GM19467 (cell line): ENCODE measurements around the gene UQCRFS1.
"Not testable (repeated sequence)": the region's sequence is repeated elsewhere in the genome, so short reads cannot be mapped to it uniquely, and the experiment has no call there.

Source experiments
- ATAC-seq: cut with Tn5 transposase; IDR thresholded peaks from one replicate; pipeline ENCODE4 v1.9.1; 2021; ENCODE audit warnings: mild to moderate bottlenecking, moderate library complexity; ENCODE audit not compliant: unreplicated experiment

UQCRFS1 gene

DNA sequence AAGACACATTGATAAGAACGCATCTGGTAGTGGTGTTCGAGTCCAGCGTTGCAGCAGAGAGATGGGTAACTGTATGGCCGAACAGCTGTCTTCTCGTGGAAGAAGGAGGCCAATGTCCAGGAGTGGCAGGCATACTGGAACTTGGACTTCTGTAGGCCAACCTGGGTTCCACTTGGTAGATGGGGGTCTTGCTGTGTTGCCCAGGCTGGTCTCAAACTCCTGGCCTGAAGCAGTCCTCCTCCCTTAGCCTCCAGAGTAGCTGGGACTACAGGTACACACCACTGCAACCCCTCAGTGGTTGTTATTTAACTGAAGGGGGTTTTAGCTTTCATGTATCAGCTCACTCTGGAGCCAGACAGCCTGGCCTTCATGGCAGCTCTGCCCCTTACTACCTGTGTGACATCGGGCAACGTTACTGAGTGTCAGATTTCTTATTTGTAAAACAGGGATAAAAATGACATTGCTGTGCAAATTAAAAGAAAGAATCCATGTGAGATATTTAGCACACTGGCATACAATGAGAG, 2.4 kb upstream of the UQCRFS1 start:
- no peak for ATAC-seq

DNA sequence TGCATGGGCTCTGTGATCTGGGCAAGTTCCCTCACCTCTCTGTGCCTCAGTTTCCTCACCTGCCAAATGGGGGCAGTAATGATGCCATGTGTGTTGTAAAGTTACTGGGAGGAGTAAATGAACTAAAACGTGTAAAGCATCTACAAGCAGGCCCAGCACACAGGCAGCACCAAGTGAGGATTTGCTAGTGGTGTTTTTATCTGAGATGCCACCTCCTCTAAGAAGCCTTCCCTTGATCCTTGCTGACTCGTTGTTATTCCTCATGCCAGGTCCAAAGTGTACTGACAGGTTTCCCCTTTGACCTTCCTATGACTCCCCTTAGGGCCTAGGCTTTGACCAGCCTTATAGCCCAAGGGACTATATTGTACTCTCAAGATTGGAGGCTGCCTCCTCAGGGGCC, 1.5 kb upstream of the UQCRFS1 start:
- ATAC-seq, result no peak

DNA sequence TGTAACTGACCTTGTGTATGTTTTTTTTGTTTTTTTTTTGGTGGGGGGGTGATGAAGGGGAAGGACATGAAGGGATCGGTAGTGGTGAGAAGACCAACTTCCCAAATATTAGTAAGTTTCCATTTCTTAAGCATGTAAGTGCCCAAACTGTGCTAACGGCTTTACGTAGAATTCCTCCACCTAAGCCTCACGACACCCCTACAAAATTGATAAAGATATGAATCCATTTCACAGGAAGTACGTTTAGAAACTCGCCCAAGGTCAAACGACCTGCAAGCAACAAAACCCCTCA, 649 bp downstream of the UQCRFS1 start:
- ATAC-seq, result no peak

DNA sequence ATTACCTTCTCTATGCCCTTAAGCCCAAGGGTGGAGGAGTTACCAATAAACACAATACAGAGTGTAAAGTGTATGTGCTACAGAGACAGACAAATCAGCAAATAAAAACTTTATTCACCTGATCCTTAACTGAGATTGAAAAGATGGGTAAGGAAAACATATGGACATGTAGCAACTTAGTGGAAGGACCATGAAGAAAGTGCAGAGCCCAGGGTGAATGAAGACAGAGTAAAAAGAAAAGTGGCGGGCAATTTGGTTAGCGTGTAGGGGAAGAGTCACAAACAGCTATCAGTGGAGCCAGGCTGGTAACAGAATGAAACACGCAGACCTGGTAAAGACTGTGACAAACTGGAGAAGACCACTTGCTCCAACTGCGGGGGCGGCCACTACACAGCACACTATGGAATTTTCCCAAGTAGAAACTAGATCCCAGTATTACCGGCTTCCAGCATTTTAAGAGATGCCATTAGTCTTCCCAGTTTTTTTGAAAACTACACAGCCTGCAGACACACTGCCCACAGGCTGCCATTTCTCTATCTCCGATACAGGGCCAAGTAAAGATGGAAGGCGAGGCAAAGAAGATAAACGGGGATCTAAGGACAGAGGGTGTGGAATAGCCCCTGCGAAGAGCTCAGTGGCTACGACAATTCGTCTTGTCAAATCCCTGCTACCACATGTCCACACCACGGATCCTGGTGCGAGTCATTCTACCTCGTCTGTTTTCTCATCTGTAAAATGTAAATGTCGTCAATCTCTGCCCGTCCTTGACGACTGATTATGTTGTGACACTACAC, 1.2 kb downstream of the UQCRFS1 start:
- no peak for ATAC-seq

DNA sequence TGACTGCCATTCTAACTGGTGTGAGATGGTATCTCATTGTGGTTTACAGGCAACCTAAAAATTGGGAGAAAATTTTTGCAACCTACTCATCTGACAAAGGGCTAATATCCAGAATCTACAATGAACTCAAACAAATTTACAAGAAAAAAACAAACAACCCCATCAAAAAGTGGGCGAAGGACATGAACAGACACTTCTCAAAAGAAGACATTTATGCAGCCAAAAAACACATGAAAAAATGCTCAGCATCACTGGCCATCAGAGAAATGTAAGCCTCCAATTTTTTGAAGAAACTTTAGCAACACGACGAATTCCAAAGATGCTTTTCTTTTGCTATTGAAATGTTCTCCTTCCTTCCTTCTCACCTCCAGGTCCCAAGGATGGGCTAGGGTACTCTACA, 1.9 kb downstream of the UQCRFS1 start:
- ATAC-seq, result not testable (repeated sequence)

DNA sequence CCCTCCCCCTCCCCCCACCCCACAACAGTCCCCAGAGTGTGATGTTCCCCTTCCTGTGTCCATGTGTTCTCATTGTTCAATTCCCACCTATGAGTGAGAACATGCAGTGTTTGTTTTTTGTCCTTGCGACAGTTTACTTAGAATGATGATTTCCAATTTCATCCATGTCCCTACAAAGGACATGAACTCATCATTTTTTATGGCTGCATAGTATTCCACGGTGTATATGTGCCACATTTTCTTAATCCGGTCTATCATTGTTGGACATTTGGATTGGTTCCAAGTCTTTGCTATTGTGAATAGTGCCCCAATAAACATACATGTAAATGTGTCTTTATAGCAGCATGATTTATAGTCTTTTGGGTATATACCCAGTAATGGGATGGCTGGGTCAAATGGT, 2.4 kb downstream of the UQCRFS1 start:
- not testable (repeated sequence) for ATAC-seq

DNA sequence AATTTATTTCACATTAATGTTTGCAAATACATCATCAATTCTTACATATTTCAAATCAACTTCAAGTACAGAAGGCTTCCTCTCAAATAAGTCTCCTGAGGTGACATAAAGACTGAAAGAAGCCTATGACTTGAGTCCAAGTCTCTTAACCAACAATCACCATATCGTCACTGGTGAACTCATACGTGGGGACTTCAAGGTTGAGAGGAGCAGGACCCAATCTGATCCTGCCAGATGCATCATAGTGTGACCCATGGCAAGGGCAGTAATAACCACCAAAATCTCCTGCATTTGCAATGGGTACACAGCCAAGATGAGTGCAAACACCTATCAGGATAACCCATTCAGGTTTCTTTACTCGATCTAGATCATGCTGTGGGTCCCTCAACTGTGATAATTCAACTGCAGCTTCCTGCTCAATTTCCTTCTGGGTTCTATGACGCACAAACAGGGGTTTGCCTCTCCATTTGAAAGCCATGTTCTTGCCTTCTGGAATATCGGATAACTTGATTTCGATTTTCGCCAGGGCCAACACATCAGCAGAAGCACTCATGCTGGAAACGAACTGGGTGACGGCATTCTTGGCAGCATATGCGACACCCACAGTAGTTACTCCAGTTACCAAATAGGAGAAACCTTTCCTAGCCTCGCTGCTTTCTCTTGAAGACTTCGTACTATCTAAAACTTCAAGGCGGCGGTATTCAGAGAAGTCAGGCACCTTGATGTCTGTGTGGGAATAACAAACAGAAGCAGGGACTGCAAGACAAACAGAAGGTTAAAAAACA, 5.4 kb downstream of the UQCRFS1 start:
- ATAC-seq, result not testable (repeated sequence)

DNA sequence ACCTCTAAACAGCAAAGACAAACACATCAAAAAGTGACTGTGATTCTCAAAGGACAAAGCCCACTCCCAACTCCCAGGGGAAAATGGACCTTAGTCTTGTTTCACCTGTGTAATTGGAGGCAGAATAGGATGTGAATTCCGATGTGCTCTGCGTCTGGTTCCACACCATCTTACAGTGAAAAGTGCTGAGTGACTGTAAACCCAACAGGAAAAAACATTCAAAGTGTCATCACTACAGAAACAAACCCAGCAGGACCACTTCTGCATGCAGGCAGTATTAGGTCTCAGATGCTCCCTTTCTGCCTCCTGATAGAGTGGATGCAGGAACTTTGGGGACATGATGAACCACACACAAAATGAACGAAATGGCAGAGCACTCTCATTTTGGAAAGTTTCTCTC, 6.5 kb downstream of the UQCRFS1 start:
- ATAC-seq, result no peak

DNA sequence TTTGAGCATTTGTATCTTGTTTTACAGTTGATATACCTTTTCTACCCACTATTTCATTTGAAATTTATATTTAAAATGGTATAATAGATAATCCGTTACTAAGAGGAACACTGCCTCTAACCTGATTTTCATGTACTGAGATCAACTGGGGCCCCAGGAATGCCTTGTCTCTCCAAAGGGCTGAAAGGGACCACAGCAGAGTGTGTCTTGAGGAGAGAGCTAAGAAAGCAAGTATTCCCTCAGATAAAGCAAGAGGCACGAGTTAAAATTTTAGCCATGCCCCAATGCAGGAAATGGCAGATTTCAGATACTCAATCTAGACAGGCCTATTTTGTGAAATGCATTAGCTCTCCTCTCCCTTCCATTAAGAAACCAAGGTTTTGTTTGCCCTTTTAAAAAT, 10.7 kb downstream of the UQCRFS1 start:
- no peak for ATAC-seq

DNA sequence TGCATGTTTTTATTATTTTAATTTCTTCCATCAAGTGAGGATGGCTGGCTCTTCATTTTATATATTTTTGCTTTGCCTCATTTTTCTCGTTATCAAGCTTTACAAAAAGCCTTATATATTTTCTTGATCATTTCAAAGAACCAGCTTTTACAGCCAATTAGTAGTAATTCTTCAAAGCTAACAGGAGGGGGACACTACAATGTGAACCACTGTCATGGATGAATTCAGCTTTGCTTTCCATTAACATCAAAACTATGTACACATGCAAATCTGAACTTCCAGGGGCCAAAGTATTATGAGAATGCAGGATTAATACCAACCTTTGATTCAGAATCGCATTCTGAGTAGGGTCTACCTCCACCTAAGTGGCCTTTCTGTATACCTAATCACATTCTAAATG, 11.1 kb downstream of the UQCRFS1 start:
- ATAC-seq, result no peak

DNA sequence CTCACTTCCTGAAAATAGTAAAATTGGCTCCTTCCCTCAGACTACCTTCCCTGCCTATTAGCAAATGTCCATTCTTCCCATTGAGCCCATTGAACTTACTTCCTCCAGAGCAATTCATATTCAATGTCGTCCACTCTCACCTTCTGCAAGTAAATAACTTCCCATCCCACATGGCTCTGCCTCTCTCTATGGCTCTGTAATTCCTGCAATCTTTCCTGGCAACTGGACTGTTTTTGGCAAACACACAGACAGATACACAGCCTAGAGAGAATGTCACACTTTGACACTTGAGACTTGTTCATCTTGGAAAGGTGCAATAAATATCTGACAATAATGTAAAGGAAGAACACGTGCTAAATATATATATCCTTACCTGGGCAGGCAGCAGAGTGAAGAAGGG, 18.3 kb downstream of the UQCRFS1 start:
- no peak for ATAC-seq

DNA sequence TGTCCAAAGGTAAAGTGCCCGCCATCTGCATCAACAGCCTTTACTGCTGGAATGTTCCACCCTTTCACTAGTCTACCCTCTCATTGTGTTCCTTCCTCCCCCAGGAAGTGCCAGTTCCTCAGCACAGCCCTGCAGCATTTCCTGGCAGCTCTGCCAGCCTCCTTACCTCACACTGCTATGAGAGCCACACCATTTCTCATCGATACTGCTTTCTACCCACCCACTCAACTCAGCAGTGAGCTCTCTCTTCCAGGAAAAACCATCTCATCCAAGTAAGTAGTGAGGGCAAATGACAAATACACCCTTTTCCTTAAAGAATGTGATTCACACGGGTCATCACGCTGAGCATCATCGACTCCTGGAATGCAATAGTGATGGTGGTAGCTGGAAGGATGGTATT, 19.8 kb downstream of the UQCRFS1 start:
- ATAC-seq, result no peak

DNA sequence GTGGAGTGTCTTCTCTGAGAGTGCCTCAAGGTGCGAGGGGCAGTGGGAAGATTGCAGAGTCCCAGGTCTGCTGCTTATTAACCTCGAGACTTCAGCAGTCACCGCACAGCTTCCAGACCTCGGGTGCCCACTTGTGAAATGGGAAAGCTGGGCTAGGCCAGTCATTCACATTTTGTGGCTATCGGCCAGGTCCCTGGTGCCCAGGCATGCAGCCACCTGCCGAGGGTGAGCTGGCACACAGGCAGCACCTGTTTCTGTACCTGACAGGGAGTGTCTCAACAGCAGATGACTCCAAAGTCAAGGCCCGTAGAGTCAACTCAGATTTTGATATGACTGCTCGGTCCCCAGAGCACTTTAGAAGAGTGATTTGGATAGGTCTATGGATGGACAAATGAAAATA, 21.9 kb downstream of the UQCRFS1 start:
- no peak for ATAC-seq

DNA sequence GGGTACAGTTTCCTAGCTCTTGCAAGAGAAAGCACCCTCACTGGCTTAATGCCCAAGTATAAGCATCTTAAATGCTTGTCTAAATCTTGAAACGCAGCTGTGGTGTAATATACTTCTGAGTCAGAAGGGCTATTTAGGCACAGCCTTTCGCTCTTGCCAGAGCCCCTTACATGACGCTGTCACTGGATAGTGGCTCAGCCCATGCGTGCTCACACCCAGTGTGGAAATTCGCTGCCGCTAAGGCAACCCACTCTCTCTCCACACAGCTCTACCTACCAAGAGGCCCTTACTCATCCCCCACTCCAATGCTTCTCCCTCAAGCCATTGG, 24.0 kb downstream of the UQCRFS1 start:
- ATAC-seq, result no peak

DNA sequence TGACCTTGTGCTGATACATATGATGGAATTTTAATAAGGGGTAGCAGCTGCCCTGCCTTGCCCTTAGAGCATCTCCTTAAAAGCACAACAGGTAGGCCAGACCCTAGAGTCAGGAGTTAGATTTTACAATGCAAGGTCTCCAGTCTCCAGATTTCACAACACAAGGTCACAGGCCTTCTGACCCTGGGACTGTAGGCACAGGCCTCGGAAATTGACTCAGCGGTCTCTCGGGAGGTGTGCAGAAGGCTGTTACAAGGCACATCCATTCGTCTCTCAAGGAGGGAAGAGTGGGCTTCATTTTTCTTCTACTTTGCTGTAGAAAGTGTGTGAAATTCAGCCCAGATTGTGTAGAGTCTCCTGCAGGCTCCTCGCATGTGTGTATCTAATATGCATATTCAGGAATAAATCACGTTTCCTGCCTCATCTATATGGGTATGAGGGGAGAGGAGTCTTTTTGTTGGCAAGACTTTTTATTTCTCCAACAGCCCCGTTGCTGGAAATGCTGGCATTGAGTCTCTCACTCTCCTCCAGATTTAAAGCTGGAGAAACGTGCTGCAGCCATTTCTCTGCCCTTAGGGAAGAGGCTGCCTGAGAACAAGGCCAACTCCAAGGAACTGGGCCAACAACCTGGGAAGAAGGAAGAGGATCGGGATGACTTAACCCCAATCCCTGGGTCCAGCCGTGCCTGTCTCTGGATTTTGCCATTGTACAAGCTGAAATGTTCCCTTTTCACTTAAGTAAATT, 24.5 kb downstream of the UQCRFS1 start:
- ATAC-seq, result no peak

DNA sequence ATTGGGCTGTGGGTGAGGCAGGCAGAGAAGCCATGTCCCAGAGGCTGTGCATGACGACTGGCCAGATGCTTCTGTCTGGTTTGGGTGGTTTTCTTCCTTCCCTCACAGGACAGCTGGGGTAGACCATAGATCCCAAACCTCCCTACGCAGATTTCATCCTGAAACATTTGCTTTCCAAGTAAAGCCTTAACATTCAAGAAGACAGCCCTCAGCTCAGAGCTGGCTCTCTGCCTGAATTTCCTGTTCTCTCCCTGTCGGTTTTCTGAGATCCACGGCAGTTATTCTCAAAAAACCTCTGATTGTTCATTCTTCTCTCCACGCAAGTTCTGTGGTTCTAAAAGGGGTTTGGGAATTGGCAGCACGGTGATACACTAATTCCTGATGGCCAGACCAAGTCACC, 25.3 kb downstream of the UQCRFS1 start:
- ATAC-seq, result no peak

DNA sequence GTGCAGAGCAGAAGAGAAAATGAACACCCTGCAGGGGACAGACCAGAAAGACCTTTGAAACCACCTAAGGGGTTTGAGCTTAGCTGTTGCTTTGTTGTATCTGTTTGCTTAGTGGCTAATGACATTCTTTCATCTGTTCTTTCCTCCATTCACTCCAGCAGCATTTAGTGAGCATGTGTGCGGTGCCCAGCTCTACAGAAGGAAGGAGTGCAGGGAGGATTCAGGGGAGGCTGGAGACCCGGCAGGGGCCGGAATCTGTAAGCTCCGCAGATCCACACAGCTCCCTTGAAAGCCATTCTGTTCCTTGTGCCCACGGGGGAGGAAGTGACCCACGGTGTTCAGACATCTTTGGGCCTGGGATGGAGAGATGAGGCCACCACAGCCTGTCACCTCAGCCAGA, 27.5 kb downstream of the UQCRFS1 start:
- ATAC-seq, result no peak

DNA sequence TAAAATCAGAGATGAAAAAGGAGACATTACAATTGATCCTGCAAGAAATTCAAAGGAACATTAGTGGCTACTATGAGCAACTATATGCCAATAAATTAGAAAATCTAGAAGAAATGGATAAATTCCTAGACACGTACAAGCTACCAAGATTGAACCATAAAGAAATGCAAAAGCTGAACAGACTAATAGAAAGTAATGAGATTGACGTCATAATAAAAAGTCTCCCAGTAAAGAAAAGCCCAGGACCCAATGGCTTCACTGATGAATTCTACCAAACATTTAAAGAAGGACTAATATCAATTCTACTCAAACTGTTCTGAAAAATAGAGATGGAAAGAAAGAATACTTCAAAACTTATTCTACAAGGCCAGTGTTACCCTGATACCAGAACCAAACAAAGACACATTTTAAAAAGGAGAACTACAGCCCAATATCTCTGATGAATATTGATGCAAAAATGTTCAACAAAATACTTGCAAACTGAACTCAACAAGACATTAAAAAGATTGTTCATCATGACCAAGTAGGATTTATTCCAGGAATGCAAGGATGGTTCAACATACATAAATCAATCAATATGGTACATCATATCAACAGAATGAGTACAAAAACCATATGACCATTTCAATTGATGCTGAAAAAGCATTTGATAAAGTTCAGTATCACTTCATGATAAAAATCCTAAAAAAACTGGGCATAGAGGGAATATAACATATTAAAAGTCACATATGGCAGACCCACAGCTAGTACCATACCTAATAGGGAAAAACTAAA, 35.8 kb downstream of the UQCRFS1 start:
- no peak for ATAC-seq

DNA sequence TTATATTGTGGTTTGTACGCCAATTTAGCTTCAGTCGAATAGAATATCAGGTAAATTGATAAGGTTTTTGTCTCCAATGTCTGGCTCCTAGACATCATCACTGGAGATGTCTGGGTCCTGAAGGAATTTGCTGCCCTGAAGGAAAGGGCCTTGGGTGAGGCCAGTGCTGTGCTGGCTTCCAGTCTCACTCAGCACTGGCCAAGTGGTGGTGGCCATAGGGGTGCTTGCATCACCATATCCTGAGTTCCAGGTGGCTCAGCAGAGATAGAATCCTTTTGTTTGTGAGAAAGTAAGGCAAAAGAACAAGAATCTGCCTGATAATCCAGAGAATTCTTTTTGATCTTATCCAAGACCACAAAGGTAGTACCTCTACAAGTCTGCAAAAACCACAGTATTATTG, 39.1 kb downstream of the UQCRFS1 start:
- no peak for ATAC-seq

DNA sequence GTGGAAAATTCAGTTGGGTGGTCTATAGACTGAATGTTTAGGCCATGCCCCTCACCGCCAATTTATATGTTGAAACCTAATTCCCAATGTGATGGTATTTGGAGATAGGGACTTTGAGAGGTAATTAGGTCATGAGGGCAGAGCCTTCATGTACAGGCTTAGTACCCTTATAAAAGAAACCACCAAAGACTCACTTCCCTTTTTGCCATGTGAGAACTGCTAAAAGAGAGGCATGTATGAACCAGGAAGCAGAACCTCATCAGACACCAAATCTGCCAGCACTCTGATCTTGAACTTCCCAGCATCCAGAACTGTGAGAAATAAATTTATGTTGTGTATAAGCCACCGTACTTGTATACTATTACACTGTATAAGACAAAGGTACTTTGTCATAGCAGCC, 40.6 kb downstream of the UQCRFS1 start:
- no peak for ATAC-seq

DNA sequence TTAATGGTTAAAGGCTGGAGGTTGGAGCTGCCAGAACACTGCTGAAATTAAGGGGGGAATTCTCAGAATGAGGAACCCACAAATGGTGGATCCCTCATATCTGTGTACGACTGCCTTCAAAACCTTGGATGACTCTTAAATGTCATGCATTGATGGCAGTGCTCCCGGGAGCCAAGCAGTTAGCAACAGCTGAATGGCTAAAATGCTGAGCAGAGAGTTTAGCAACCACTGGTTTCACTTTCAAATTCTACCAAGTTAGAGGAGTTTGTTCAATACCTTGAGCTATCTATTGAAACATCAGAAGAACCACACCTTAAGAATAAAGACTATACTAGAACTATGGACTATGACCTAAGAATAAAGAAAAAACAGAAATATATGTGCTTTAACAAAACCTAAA, 41.4 kb downstream of the UQCRFS1 start:
- no peak for ATAC-seq
